Right lobe of liver (tissue), 6 donors: ENCODE data around the gene EIF3K. TPM values are rescaled to one million over a fixed set of nuclear protein-coding genes. Genes with fewer than 3 reads are reported as not detected.
"Not testable (repeated sequence)": the region's sequence is repeated elsewhere in the genome, so short reads cannot be mapped to it uniquely, and the experiment has no call there.

Experiments
- ATAC-seq, 4 donors: fragments of 200-7000 bp; cut with Tn5 transposase; one replicate each; pipeline ENCODE4 v1.9.1; 2020; ENCODE audit warnings: mild to moderate bottlenecking in 4 of 4, moderate library complexity in 4 of 4
- DNase-seq, 3 donors: peaks; one replicate each; pipeline ENCODE4 v3.0.0-alpha.2; 2020
- H3K27ac ChIP-seq, 3 donors: fragments of 200-600 bp; one replicate each; pipeline ENCODE4 v1.8.0; 2022
- H3K27me3 ChIP-seq, 2 donors: fragments of 200-600 bp; one replicate each; pipeline ENCODE4 v1.8.0; 2022
- H3K36me3 ChIP-seq, 4 donors: fragments of 200-600 bp; sonication (generic) in 1 of 4; one replicate each; pipeline versions ENCODE4 v1.5.1 to v1.8.0; 2017 to 2022; ENCODE audit warnings: control low read depth in 1 of 4
- H3K4me1 ChIP-seq, 4 donors: fragments of 200-600 bp; sonication (generic) in 1 of 4; one replicate each; pipeline versions ENCODE4 v1.5.1 to v1.8.0; 2017 to 2022; ENCODE audit warnings: control low read depth in 1 of 4
- H3K4me3 ChIP-seq, 3 donors: fragments of 200-600 bp; one replicate each; pipeline ENCODE4 v1.8.0; 2022
- H3K9me3 ChIP-seq, 4 donors: fragments of 200-600 bp; sonication (generic) in 1 of 4; one replicate each; pipeline versions ENCODE4 v1.5.1 to v1.8.0; 2017 to 2022; ENCODE audit warnings: control low read depth in 1 of 4
- POLR2A ChIP-seq: fragments of 450-650 bp; IDR thresholded peaks from one replicate; pipeline ENCODE4 v1.6.1; 2017; ENCODE audit warnings: antibody characterized with exemption, mild to moderate bottlenecking
- WGBS: methylation state at CpG from one replicate; pipeline ENCODE4 v1.1.6; 2018; ENCODE audit warnings: low coverage, low lambda C conversion rate; ENCODE audit not compliant: insufficient coverage; ENCODE audit errors: missing lambda C conversion rate; 5-methylcytosine and 5-hydroxymethylcytosine counted together
- intact Hi-C, 2 donors: fragments of 100-400 bp; cut with DNase I; formaldehyde crosslinking; loops; one replicate each; pipeline versions ENCODE4 v1.11.2 to v1.14.1; 2022
- total RNA-seq, 6 experiments: library from RNA; depleted of rRNA in 2 of 6; stranded (reverse); fragments of >200 nt in 2 of 6; fragmentation: NEBNext Ultra II Directional in 3 of 6; extraction: Animal tissue kit (Norgen Biotek cat#: 25700) in 3 of 6; gene quantifications; one replicate each; pipeline versions ENCODE4 v1.1.0 to v1.2.4, GENCODE V29; 2016 to 2023
- TF ChIP-seq, protein P1 (sequence below), 4 donors: fragments of 200-600 bp in 3 of 4; fragments of 450-650 bp in 1 of 4; IDR thresholded peaks; one replicate each; pipeline versions ENCODE4 v1.5.1 to v1.8.0; 2016 to 2022; ENCODE audit warnings: antibody characterized with exemption in 4 of 4, mild to moderate bottlenecking in 2 of 4
- donor health status: DM: no; HTN: yes; CAD: no.
- donor health status: DM: no; HTN: no; CAD: no.
- donor health status: DM: no; HTN: no; CAD: no.
- donor health status: DM: no; HTN: yes; CAD: no.
- donor health status: DM: no; HTN: yes; CAD: no.

Gene EIF3K
- total RNA-seq, 6 experiments from 2014 or later, result 86.3 to 305 (median 116) TPM

DNA sequence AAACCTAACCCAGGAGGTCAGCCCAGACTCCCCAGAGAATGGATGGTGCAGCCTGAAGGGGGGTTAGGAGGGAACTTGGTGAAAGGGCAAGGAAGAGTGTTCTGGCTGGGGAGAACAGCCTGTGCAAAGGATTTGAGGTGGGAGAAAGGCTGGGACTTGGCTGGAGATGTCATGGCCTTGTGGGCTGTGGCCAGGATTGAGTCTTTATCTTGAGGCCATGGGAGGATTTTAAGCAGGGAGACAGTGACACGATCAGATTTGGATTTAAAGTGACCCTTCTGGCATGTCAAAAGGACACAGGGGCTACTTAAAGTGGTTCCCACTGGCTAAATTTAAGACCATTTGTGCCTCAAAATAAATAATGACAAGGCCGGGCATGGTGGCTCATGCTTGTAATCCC lies 30.9 kb upstream of the EIF3K start:
- 65% methylated on average over 2 of the region's 2 CpGs for WGBS
- Histone ChIP-seq H3K27me3 (no peaks in the 10 kb centered on the region), H3K4me1 (no peaks in the 10 kb centered on the region), H3K4me3 (no peak overlapping the region), H3K27ac (no peak overlapping the region), H3K9me3 (no peaks in the 10 kb centered on the region), H3K36me3 (no peaks in the 10 kb centered on the region)
- TF ChIP-seq POLR2A, result no peak
- TF ChIP-seq, protein P1, sequence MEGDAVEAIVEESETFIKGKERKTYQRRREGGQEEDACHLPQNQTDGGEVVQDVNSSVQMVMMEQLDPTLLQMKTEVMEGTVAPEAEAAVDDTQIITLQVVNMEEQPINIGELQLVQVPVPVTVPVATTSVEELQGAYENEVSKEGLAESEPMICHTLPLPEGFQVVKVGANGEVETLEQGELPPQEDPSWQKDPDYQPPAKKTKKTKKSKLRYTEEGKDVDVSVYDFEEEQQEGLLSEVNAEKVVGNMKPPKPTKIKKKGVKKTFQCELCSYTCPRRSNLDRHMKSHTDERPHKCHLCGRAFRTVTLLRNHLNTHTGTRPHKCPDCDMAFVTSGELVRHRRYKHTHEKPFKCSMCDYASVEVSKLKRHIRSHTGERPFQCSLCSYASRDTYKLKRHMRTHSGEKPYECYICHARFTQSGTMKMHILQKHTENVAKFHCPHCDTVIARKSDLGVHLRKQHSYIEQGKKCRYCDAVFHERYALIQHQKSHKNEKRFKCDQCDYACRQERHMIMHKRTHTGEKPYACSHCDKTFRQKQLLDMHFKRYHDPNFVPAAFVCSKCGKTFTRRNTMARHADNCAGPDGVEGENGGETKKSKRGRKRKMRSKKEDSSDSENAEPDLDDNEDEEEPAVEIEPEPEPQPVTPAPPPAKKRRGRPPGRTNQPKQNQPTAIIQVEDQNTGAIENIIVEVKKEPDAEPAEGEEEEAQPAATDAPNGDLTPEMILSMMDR (IDR thresholded peaks at IDR 0.05), result no peak
- no peak for DNase-seq
- ATAC-seq, result no peak
- intact Hi-C loops, result no loop called here

DNA sequence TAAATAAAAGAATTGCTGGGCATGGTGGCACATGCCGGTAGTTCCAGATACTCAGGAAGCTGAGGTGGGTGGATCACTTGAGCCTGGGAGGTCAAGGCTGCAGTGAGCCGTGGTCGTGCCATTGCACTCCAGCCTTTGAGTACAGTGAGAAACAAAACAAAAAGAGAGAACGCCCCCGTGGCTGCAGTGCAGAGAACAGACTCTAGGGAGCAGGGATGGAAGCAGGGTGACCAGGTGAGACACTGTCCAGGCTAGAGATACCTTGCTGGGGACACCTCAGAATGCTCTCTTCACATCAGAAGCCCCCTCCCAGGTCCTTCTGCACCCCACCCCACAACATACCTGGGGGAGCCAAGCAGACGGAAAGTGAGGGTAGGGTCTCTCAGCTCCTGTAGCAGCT lies 26.0 kb upstream of the EIF3K start:
- intact Hi-C loops, result no loop called here
- Histone ChIP-seq H3K9me3 (no peaks in the 10 kb centered on the region), H3K36me3 (no peaks in the 10 kb centered on the region), H3K4me1 (no peaks in the 10 kb centered on the region), H3K27me3 (no peaks in the 10 kb centered on the region), H3K4me3 (no peak overlapping the region), H3K27ac (no peak overlapping the region)
- 48% methylated on average over 3 of the region's 6 CpGs for WGBS
- DNase-seq (no peak), ATAC-seq (no peak)
- TF ChIP-seq POLR2A, result no peak
- TF ChIP-seq, protein P1 (IDR thresholded peaks at IDR 0.05), result no peak

DNA sequence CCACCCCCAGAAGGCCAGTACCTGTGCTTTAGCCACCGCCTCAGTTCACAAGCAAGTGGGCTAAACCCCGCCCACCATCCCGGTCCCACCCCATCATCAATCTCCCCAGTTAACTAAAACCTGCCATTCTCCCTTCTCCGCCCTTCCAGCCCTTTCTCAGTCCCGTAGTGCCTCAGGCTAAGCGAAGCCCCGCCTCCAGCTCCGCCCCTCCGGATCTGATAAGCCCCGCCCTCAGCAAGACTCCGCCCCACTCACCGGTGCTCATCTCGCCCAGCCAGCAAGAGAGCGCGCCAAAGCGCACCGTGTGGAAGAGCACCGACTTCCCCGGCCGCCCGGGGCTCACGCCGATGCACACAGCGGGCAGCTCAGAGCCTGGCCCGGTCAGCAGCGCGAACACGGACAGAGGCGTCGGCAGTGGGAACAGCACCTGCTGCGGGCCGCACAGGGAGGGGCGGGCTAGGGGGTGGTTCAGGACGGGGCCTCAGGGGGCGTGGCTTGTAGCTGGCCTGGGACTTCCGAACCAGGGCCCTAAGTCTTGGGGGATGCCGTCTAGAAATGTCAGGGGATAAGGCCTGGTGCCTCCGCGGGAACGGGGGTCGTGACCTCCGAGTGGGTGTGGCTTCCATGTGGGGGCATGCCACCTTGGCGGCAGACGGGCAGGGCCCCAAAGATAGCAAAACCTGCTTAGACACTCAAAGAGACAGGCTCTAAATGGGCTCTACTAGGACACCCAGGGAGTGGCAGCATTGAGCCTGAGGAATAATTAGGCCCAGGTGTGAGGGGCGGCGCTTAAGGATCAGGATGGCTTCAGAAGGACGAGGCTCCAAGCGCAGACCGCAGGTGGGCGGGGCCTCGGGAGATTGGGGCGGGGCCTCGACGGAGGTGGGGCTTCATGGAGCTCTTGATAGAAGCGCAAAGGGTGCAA lies 22.7 kb upstream of the EIF3K start:
- intact Hi-C loops, result no loop called here
- Histone ChIP-seq H3K9me3 (no peaks in the 10 kb centered on the region), H3K27me3 (no peaks in the 10 kb centered on the region), H3K4me1 (no peaks in the 10 kb centered on the region), H3K36me3 (no peaks in the 10 kb centered on the region), H3K4me3 (no peak overlapping the region), H3K27ac (no peak overlapping the region)
- TF ChIP-seq POLR2A, result no peak
- ATAC-seq (peak; percentile 28 to 41 (median 36)), DNase-seq (no peak)
- WGBS, result 32% methylated on average over 32 of the region's 55 CpGs

DNA sequence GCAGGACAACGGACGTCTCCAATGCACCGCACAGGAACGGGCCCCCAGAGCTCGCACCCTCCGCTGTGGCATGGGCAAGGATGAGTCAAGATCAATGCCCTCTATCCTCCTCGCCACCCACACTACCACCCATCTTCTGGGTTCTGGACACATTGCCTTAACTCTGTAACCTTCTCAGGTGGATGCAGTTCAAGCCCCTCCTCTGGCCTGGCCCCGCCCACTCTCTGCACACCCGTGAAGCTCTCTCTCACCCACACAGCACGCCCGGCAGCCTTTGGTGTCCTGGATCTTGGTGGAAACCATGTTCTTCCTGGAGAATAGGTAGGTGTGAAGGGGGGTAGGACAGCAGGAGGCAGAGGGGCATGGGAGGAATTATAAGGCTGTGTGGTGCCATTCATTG lies 21.9 kb upstream of the EIF3K start:
- H3K4me1 ChIP-seq, result no peaks in the 10 kb centered on the region
- DNase-seq, result no peak
- H3K4me3 ChIP-seq, result no peak overlapping the region
- H3K9me3 ChIP-seq, result no peaks in the 10 kb centered on the region
- intact Hi-C loops, result no loop called here
- peak in 1 of 4 donors; percentile 18 for ATAC-seq
- no peaks in the 10 kb centered on the region for H3K27me3 ChIP-seq
- no peaks in the 10 kb centered on the region for H3K36me3 ChIP-seq
- TF ChIP-seq, protein P1 (IDR thresholded peaks at IDR 0.05), result no peak
- no peak for TF ChIP-seq POLR2A
- no peak overlapping the region for H3K27ac ChIP-seq
- WGBS, result 50% methylated on average over 4 of the region's 11 CpGs

DNA sequence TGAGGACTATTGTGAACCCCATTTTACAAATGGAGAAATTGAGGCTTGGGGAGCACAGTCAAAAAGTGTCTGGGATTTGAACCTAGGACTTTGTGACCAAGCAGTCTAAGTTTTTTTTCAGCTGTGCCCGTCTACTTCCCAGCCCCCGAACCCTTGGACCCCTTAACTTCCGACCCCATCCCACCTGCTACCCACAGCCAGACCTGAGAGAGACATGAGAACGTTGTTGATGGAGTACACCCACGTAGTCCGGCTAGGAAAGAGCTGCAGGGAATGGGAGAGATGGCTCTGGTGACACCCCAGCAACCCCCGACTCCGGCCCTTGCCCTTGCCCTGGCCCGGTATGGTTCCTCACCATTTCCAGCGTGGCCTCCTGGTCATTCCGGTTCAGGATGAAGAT lies 19.3 kb upstream of the EIF3K start:
- H3K4me1 ChIP-seq, result no peaks in the 10 kb centered on the region
- no peak overlapping the region for H3K4me3 ChIP-seq
- TF ChIP-seq POLR2A, result no peak
- TF ChIP-seq, protein P1 (IDR thresholded peaks at IDR 0.05), result no peak
- 87% methylated on average over 6 of the region's 11 CpGs for WGBS
- no peaks in the 10 kb centered on the region for H3K9me3 ChIP-seq
- H3K27me3 ChIP-seq, result no peaks in the 10 kb centered on the region
- DNase-seq, result no peak
- no peak overlapping the region for H3K27ac ChIP-seq
- ATAC-seq, result peak in 1 of 4 donors; percentile 18
- intact Hi-C loops, result no loop called here
- no peaks in the 10 kb centered on the region for H3K36me3 ChIP-seq

DNA sequence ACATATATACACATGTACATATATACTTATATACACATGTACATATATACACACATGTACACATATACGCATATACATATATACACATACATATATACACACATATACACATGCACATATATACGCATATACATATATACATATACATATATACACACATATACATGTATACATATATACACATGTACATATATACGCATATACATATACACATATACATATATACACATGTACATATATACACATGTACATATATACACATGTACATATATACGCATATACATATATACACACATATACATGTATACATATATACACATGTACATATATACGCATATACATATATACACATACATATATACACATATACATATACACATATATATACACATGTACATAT lies 16.1 kb upstream of the EIF3K start:
- H3K4me3 ChIP-seq, H3K27me3 ChIP-seq, H3K4me1 ChIP-seq, ATAC-seq, intact Hi-C loops, H3K27ac ChIP-seq, DNase-seq, H3K36me3 ChIP-seq, H3K9me3 ChIP-seq: not testable (repeated sequence)
- WGBS, result 94% methylated on average over 5 of the region's 5 CpGs
